ENCODE results near the gene RILPL2. TPM values are rescaled to one million over a fixed set of nuclear protein-coding genes. Genes with fewer than 3 reads are reported as not detected.
A peak's percentile ranks its signal among the peaks of the same experiment; 100 is the strongest.
"Not testable (repeated sequence)": the region's sequence is repeated elsewhere in the genome, so short reads cannot be mapped to it uniquely, and the experiment has no call there.

RILPL2 gene
- total RNA-seq, 2 experiments from 2014 or later, result 5.3 to 5.5 TPM

- peaks cover 16% of the 10 kb centered on the region for H3K4me1 Mint-ChIP-seq
- POLR2A ChIA-PET, result interaction anchor here (0.9 to 5.9 kb wide), 10 partner anchors 19 to 884 kb away, joined by 3 to 86 read pairs (median 6); partner anchors contain the start of genes MPHOSPH9, MTRFR, SBNO1 and SNRNP35
- peak overlapping the region; percentile 93 for H3K27ac Mint-ChIP-seq
- DNase-seq, result peak; percentile 61
- no peaks in the 10 kb centered on the region for H3K27me3 Mint-ChIP-seq
- H3K36me3 Mint-ChIP-seq, result no peaks in the 10 kb centered on the region
- peak overlapping the region; percentile 97 for H3K4me3 Mint-ChIP-seq
- ATAC-seq (ENCODE audit: low read depth), result no peak
- H3K9me3 Mint-ChIP-seq, result no peaks in the 10 kb centered on the region
These were observed 52.0 kb downstream of the RILPL2 start for GRCh38 chr12:123384318-123384993.

DNA sequence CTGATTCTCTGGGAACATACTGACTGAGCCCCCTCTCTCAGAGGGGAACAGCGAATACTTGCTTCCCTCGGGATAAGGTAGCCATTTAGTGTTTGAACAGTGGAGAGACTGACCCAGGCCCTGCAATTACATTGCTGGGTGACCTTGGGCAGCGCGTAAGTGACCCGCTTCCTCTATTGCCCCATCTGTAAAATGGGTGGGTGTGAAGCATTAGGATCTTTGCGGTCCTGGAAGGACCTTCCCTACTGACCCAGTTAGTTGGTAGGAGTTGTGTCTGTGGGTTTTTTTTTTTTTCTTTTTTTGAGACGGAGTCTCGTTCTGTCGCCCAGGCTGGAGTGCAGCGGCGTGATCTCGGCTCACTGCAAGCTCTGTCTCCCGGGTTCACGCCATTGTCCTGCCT lies 53.8 kb downstream of the RILPL2 start:
- H3K4me3 Mint-ChIP-seq, result peak overlapping the region; percentile 58
- peaks cover 11% of the 10 kb centered on the region for H3K4me1 Mint-ChIP-seq
- no peaks in the 10 kb centered on the region for H3K9me3 Mint-ChIP-seq
- no peak for ATAC-seq (ENCODE audit: low read depth)
- H3K27me3 Mint-ChIP-seq, result no peaks in the 10 kb centered on the region
- POLR2A ChIA-PET, result interaction anchor here (1.4 to 1.8 kb wide), 3 partner anchors 17 to 882 kb away, joined by 6 read pairs; partner anchors contain the start of gene ZCCHC8
- DNase-seq, result no peak
- no peaks in the 10 kb centered on the region for H3K36me3 Mint-ChIP-seq
- H3K27ac Mint-ChIP-seq, result no peak overlapping the region

- H3K27me3 Mint-ChIP-seq, result no peaks in the 10 kb centered on the region
- ATAC-seq (ENCODE audit: low read depth) (no peak), DNase-seq (no peak)
- POLR2A ChIA-PET, result no interaction called here
- H3K4me3 Mint-ChIP-seq, result no peak overlapping the region
- no peak overlapping the region for H3K27ac Mint-ChIP-seq
- no peaks in the 10 kb centered on the region for H3K36me3 Mint-ChIP-seq
- H3K4me1 Mint-ChIP-seq, result no peaks in the 10 kb centered on the region
- H3K9me3 Mint-ChIP-seq, result no peaks in the 10 kb centered on the region
These were observed 57.1 kb downstream of the RILPL2 start for GRCh38 chr12:123379391-123379790.

DNA sequence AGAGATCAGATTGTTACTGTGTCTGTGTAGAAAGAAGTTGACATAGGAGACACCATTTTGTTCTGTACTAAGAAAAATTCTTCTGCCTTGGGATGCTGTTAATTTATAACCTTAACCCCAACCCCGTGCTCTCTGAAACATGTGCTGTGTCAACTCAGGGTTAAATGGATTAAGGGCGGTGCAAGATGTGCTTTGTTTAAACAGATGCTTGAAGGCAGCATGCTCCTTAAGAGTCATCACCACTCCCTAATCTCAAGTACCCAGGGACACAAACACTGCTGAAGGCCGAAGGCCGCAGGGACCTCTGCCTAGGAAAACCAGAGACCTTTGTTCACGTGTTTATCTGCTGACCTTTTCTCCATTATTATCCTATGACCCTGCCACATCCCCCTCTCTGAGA lies 64.1 kb downstream of the RILPL2 start:
- H3K27ac Mint-ChIP-seq; H3K9me3 Mint-ChIP-seq; H3K27me3 Mint-ChIP-seq; POLR2A ChIA-PET; H3K4me1 Mint-ChIP-seq; ATAC-seq (ENCODE audit: low read depth); DNase-seq; H3K4me3 Mint-ChIP-seq; H3K36me3 Mint-ChIP-seq: not testable (repeated sequence)

DNA sequence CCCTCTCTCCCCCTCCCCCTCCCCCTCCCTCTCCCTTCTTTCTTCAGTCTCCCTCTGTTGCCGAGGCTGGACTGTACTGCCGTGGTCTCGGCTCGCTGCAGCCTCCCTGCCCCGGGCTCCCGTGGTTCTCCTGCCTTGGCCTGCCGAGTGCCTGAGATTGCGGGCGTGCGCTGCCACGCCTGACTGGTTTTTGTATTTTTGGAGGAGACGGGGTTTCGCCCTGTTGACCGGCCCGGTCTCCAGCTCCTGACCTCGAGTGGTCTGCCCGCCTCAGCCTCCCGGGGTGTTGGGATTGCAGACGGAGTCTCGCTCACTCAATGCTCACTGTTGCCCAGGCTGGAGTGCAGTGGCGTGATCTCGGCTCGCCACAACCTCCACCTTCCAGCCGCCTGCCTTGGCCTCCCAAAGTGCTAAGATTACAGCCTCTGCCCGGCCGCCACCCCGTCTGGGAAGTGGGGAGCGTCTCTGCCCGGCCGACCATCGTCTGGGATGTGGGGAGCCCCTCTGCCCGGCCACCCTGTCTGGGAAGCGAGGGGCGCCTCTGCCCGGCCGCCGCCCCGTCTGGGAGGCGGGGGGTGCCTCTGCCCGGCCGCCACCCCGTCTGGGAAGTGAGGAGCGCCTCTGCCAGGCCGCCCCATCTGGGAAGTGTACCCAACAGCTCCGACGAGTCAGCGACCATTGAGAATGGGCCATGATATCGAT lies 64.7 kb downstream of the RILPL2 start:
- not testable (repeated sequence) for ATAC-seq (ENCODE audit: low read depth); DNase-seq; H3K27me3 Mint-ChIP-seq; H3K4me1 Mint-ChIP-seq; H3K27ac Mint-ChIP-seq; H3K9me3 Mint-ChIP-seq; H3K36me3 Mint-ChIP-seq; H3K4me3 Mint-ChIP-seq
- POLR2A ChIA-PET, result interaction anchor here (0.6 to 0.8 kb wide), 2 partner anchors 37 to 102 kb away, joined by 3 read pairs; no protein-coding TSS in a partner anchor

- H3K27me3 Mint-ChIP-seq, result no peaks in the 10 kb centered on the region
- no peak for ATAC-seq (ENCODE audit: low read depth)
- no peaks in the 10 kb centered on the region for H3K36me3 Mint-ChIP-seq
- no peaks in the 10 kb centered on the region for H3K9me3 Mint-ChIP-seq
- DNase-seq, result no peak
- peaks cover 2% of the 10 kb centered on the region for H3K4me1 Mint-ChIP-seq
- POLR2A ChIA-PET, result interaction anchor here (6.7 kb wide), 1 partner anchor 17 kb away, joined by 86 read pairs; the partner anchor contains the start of gene KMT5A
- no peak overlapping the region for H3K27ac Mint-ChIP-seq
- no peak overlapping the region for H3K4me3 Mint-ChIP-seq
These were observed 67.3 kb downstream of the RILPL2 start for GRCh38 chr12:123369229-123369628.

DNA sequence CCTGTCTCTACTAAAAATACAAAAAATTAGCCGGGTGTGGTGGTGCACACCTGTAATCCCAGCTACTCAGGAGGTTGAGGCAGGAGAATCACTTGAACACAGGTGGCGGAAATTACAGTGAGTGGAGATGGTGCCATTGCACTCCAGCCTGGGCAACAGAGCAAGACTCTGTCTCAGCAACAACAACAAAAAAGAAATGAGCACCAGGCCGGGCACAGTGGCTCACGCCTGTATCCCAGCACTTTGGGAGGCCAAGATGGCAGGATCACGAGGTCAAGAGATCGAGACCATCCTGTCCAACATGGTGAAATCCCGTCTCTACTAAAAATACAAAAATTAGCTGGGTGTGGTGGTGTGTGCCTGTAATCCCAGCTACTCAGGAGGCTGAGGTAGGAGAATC lies 68.1 kb downstream of the RILPL2 start:
- H3K4me3 Mint-ChIP-seq; DNase-seq; H3K9me3 Mint-ChIP-seq; H3K36me3 Mint-ChIP-seq; H3K27ac Mint-ChIP-seq; H3K27me3 Mint-ChIP-seq; ATAC-seq (ENCODE audit: low read depth); H3K4me1 Mint-ChIP-seq: not testable (repeated sequence)
- POLR2A ChIA-PET, result interaction anchor here (6.7 kb wide), 1 partner anchor 17 kb away, joined by 86 read pairs; the partner anchor contains the start of gene KMT5A

- no peak for DNase-seq
- no peaks in the 10 kb centered on the region for H3K27me3 Mint-ChIP-seq
- H3K27ac Mint-ChIP-seq, result no peak overlapping the region
- no peak for ATAC-seq (ENCODE audit: low read depth)
- H3K4me1 Mint-ChIP-seq, result peaks cover 9% of the 10 kb centered on the region
- no peak overlapping the region for H3K4me3 Mint-ChIP-seq
- no peaks in the 10 kb centered on the region for H3K36me3 Mint-ChIP-seq
- no peaks in the 10 kb centered on the region for H3K9me3 Mint-ChIP-seq
- POLR2A ChIA-PET, result interaction anchor here (6.7 kb wide), 1 partner anchor 18 kb away, joined by 86 read pairs; the partner anchor contains the start of gene KMT5A
These were observed 69.0 kb downstream of the RILPL2 start for GRCh38 chr12:123367511-123367910.

Other genes starting within 250 kb of the RILPL2 start
- gene MPHOSPH9, start 203.5 kb downstream of the RILPL2 start, total RNA-seq, result 100 to 1,000 TPM; 121 to 131 TPM
- gene MTRFR, start 203.2 kb downstream of the RILPL2 start, total RNA-seq, result 10 to 100 TPM; 41.2 to 42.1 TPM
- gene CDK2AP1, start 164.8 kb downstream of the RILPL2 start, total RNA-seq, result 10 to 100 TPM; 31.7 to 32.3 TPM
- 10 to 100 TPM; 40.7 to 41.1 TPM for gene SBNO1, start 71.8 kb downstream of the RILPL2 start, total RNA-seq
- 10 to 100 TPM; 64.5 to 69.4 TPM for gene KMT5A, start 52.6 kb downstream of the RILPL2 start, total RNA-seq
- gene SNRNP35, start 21.5 kb upstream of the RILPL2 start, total RNA-seq, result 10 to 100 TPM; 32.3 to 33.9 TPM
- gene RILPL1, start 97.0 kb upstream of the RILPL2 start, total RNA-seq, result 1 to 10 TPM; 2.2 to 2.9 TPM
- gene TMED2, start 147.9 kb upstream of the RILPL2 start, total RNA-seq, result 100 to 1,000 TPM; 109 to 127 TPM
- gene DDX55, start 165.4 kb upstream of the RILPL2 start, total RNA-seq, result 10 to 100 TPM; 34.5 to 39.3 TPM
- gene EIF2B1, start 197.0 kb upstream of the RILPL2 start, total RNA-seq, result 10 to 100 TPM; 56.8 to 62.8 TPM
- gene GTF2H3, start 197.1 kb upstream of the RILPL2 start, total RNA-seq, result 10 to 100 TPM; 35.8 to 36.7 TPM
- gene TCTN2, start 234.4 kb upstream of the RILPL2 start, total RNA-seq, result 1 to 10 TPM; 3.8 to 4.1 TPM